HG03064 (cell line): ENCODE measurements around the gene PRR3.

ENCODE experiments used
- ATAC-seq: cut with Tn5 transposase; IDR thresholded peaks from one replicate; pipeline ENCODE4 v1.9.1; 2021; ENCODE audit warnings: low read depth; ENCODE audit not compliant: unreplicated experiment

PRR3 gene

GRCh38 chr6:30611150-30611855 is 54.2 kb downstream of the PRR3 start:
- no peak for ATAC-seq

GRCh38 chr6:30611856-30612194 is 54.7 kb downstream of the PRR3 start:
- no peak for ATAC-seq

GRCh38 chr6:30612213-30612612 is 55.1 kb downstream of the PRR3 start:
- no peak for ATAC-seq

- ATAC-seq: no peak
Observed at GRCh38 chr6:30612687-30613248, 55.7 kb downstream of the PRR3 start.
